Measurements from ENCODE around the gene SLC25A42.
"Not testable (repeated sequence)": the region's sequence is repeated elsewhere in the genome, so short reads cannot be mapped to it uniquely, and the experiment has no call there.

The SLC25A42 gene

DNA sequence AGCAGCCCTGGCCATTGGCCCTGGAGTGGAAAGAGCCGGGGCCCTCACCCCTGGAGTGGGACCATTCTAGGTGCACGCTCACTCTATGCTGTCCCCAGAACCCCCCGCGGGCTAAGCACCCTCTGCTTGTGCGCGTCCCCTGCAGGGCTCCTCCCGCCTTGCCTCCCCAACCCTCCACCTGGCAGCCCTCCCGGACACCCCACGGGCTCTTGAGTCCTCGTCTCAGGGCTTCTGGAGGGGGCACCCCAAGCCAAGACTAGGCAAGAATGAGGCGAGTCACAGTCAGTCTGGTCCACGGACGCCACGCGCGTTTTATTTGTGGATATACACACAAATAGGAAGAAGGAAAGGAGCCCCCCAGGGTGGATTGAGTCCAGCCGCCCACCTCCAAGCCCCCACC lies 81.5 kb downstream of the SLC25A42 start:
- H3K4me3 ChIP-seq (ENCODE audit: low read length) = no peak overlapping the region
- no peak for DNase-seq (ENCODE audit: low read depth)
- H3K9ac ChIP-seq (ENCODE audit: low read length) = no peak overlapping the region
- no peaks in the 10 kb centered on the region for H3K9me3 ChIP-seq (ENCODE audit: control insufficient read depth, low read length)
- no peaks in the 10 kb centered on the region for H3K27me3 ChIP-seq (replicated peaks; ENCODE audit: control insufficient read depth, insufficient read depth, low read length)
- no peaks in the 10 kb centered on the region for H3K4me1 ChIP-seq (ENCODE audit: control insufficient read depth, insufficient read depth, low read length)
- peaks cover 4% of the 10 kb centered on the region for H3K36me3 ChIP-seq (ENCODE audit: control insufficient read depth, insufficient read depth, low read length, severe bottlenecking)

DNA sequence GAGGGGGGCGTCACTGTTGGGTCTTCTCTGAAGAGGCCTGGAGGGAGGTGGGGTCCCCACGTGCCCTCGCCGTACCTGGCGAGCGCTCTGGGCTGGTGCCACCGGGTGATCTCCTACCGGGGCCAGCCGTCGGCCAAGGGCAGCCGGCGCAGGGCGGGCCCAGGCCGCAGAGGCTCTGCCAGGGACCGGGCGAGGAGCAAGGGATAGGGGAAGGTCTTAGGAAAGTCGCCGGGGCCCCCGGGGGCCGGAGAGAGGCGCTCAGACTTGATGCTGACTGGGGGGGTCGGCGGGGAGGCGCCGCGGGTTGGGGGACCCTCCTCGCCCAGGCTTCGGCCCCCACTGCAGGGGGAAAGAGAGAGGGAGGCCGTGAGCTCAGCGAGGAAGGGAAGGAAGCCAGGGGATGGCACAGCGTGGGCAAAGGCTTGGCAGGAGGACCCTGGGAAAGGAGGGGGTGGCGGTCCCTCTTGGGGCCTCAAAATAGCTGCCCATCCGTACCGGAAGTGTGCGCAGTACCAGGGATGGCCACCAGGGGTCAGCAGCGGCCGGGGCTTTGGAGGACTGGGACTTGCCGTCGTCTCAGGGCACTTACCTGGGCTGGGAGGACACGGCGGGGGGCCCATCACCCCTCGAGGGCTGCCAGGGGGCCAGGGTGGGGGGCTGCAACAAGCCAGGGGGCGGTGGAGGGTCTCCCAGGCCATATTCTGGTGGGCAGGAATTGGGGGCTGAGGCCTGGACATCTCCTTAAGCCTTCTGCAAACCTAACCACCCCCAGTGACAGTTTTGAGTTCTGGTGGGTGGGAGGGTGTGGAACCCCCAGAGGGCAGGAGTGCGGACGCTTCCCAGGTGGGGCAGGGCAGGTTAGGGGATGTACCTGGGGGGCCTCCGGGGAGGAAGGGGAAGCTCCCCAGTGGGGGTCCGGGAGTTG lies 82.2 kb downstream of the SLC25A42 start:
- no peaks in the 10 kb centered on the region for H3K4me1 ChIP-seq (ENCODE audit: control insufficient read depth, insufficient read depth, low read length)

DNA sequence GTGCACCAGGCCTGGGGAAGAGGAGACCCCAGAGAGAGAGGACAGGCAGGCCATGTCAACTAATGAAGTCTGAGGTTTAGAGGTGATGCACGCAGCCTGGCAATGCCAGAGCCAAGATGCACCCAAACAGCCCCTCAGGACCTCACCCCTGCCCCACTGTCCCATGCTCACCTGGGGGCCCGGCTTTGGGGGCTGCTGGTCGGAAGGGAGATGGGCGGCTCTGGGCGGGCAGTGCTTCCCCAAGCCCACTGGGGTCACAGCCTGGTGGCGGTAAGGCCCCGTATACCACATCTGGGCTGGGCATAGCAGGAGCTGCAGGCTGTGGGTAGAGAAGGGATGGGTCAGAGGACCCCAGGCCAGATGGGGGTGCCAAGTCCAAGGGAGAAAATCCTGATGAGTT lies 83.1 kb downstream of the SLC25A42 start:
- H3K4me3 ChIP-seq (ENCODE audit: low read length) = no peak overlapping the region
- no peak for DNase-seq (ENCODE audit: low read depth)
- no peaks in the 10 kb centered on the region for H3K4me1 ChIP-seq (ENCODE audit: control insufficient read depth, insufficient read depth, low read length)
- H3K9me3 ChIP-seq (ENCODE audit: control insufficient read depth, low read length) = no peaks in the 10 kb centered on the region
- H3K27me3 ChIP-seq (replicated peaks; ENCODE audit: control insufficient read depth, insufficient read depth, low read length) = no peaks in the 10 kb centered on the region
- no peak overlapping the region for H3K9ac ChIP-seq (ENCODE audit: low read length)
- H3K36me3 ChIP-seq (ENCODE audit: control insufficient read depth, insufficient read depth, low read length, severe bottlenecking) = peaks cover 4% of the 10 kb centered on the region

More for the DNA sequence above, 82.2 kb downstream of the SLC25A42 start:
- peaks cover 4% of the 10 kb centered on the region for H3K36me3 ChIP-seq (ENCODE audit: control insufficient read depth, insufficient read depth, low read length, severe bottlenecking)
- H3K27me3 ChIP-seq (replicated peaks; ENCODE audit: control insufficient read depth, insufficient read depth, low read length) = no peaks in the 10 kb centered on the region
- peak; percentile 84 for DNase-seq (ENCODE audit: low read depth)
- H3K4me3 ChIP-seq (ENCODE audit: low read length) = no peak overlapping the region
- H3K9ac ChIP-seq (ENCODE audit: low read length) = no peak overlapping the region
- no peaks in the 10 kb centered on the region for H3K9me3 ChIP-seq (ENCODE audit: control insufficient read depth, low read length)

DNA sequence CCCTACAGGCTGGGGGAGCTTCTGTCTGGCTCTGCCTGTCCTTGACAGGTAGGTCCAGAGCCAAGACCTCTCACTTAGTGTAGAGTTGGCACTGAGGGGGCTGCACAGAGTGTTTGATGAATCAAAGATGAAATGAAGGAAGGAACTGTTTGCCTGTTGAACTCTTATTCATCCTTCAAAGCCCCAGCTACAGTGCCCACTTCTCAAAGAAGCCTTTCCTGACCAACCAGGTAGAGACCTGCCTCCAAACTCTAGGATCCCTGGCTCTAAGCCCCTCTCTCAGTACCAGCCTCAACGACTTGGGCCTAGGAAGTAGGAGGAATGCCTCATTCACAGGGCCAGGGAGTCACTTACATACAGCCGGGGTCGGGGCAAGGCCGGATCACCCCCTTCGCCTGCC lies 83.5 kb downstream of the SLC25A42 start:
- no peak for DNase-seq (ENCODE audit: low read depth)
- no peaks in the 10 kb centered on the region for H3K9me3 ChIP-seq (ENCODE audit: control insufficient read depth, low read length)
- no peak overlapping the region for H3K9ac ChIP-seq (ENCODE audit: low read length)
- H3K4me3 ChIP-seq (ENCODE audit: low read length) = no peak overlapping the region
- H3K4me1 ChIP-seq (ENCODE audit: control insufficient read depth, insufficient read depth, low read length) = no peaks in the 10 kb centered on the region
- no peaks in the 10 kb centered on the region for H3K27me3 ChIP-seq (replicated peaks; ENCODE audit: control insufficient read depth, insufficient read depth, low read length)
- H3K36me3 ChIP-seq (ENCODE audit: control insufficient read depth, insufficient read depth, low read length, severe bottlenecking) = peaks cover 4% of the 10 kb centered on the region

DNA sequence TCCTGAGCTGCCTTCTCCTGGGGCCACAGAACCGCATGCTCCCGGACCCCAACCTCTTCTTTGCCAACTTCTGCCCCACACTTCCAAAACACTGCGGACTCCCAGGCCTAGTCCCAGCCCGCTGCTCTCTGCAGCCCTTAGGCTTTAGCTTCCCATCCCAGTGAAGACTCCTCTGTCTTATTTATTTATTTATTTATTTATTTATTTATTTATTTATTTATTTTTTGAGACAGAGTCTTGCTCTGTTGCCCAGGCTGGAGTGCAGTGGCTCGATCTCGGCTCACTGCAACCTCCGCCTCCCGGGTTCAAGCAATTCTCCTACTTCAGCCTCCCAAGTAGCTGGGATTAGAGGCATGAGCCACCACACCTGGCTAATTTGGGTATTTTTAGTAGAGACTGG lies 84.7 kb downstream of the SLC25A42 start:
- DNase-seq (ENCODE audit: low read depth); H3K9me3 ChIP-seq (ENCODE audit: control insufficient read depth, low read length); H3K9ac ChIP-seq (ENCODE audit: low read length); H3K36me3 ChIP-seq (ENCODE audit: control insufficient read depth, insufficient read depth, low read length, severe bottlenecking); H3K27me3 ChIP-seq (replicated peaks; ENCODE audit: control insufficient read depth, insufficient read depth, low read length); H3K4me3 ChIP-seq (ENCODE audit: low read length); H3K4me1 ChIP-seq (ENCODE audit: control insufficient read depth, insufficient read depth, low read length): not testable (repeated sequence)

DNA sequence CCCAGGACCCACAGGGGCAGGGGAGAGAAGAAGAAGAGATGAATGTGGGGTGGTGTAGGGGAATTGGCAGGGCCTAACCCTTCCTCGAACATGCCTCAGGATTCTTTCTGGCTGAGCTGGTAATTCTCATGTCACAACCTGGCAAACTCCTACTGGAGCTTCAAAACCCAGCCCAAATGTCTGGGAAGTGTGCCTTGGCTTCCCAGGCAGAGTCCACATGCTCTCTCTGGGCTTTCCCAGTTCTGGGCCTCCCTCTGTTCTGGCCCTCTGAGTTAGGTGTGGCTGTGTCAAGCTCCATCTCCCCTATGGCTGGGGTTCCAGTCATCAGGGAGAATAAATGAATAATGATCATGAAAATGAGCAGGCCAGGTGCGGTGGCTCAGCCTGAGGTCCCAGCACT lies 85.6 kb downstream of the SLC25A42 start:
- H3K9me3 ChIP-seq (ENCODE audit: control insufficient read depth, low read length) = no peaks in the 10 kb centered on the region
- H3K4me3 ChIP-seq (ENCODE audit: low read length) = no peak overlapping the region
- peaks cover 4% of the 10 kb centered on the region for H3K36me3 ChIP-seq (ENCODE audit: control insufficient read depth, insufficient read depth, low read length, severe bottlenecking)
- H3K9ac ChIP-seq (ENCODE audit: low read length) = no peak overlapping the region
- H3K27me3 ChIP-seq (replicated peaks; ENCODE audit: control insufficient read depth, insufficient read depth, low read length) = no peaks in the 10 kb centered on the region
- no peaks in the 10 kb centered on the region for H3K4me1 ChIP-seq (ENCODE audit: control insufficient read depth, insufficient read depth, low read length)
- peak; percentile 14 for DNase-seq (ENCODE audit: low read depth)

DNA sequence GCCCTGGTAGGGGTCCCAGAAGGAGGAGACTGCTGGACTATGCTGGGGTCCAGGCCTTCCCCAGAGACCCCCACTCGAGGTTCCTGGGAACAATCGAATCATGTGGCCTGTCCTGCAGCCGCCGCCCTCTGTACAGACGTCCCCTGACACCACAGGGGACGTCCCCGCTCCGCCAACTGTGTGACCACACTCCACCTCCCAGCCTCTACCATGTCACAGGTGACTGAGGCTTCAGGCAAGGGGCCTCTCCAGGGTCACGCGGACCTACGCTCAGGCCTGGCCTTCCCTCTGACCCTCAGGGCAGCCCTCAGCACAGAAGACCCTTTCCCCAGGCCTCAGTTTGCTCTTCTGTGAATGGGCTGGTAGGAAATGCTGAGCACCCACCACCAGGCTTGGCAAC lies 87.6 kb downstream of the SLC25A42 start:
- Histone ChIP-seq H3K9me3 (ENCODE audit: control insufficient read depth, low read length) (no peaks in the 10 kb centered on the region), H3K4me1 (ENCODE audit: control insufficient read depth, insufficient read depth, low read length) (no peaks in the 10 kb centered on the region), H3K9ac (ENCODE audit: low read length) (no peak overlapping the region), H3K4me3 (ENCODE audit: low read length) (no peak overlapping the region), H3K27me3 (replicated peaks; ENCODE audit: control insufficient read depth, insufficient read depth, low read length) (no peaks in the 10 kb centered on the region), H3K36me3 (ENCODE audit: control insufficient read depth, insufficient read depth, low read length, severe bottlenecking) (peaks cover 4% of the 10 kb centered on the region)
- no peak for DNase-seq (ENCODE audit: low read depth)

DNA sequence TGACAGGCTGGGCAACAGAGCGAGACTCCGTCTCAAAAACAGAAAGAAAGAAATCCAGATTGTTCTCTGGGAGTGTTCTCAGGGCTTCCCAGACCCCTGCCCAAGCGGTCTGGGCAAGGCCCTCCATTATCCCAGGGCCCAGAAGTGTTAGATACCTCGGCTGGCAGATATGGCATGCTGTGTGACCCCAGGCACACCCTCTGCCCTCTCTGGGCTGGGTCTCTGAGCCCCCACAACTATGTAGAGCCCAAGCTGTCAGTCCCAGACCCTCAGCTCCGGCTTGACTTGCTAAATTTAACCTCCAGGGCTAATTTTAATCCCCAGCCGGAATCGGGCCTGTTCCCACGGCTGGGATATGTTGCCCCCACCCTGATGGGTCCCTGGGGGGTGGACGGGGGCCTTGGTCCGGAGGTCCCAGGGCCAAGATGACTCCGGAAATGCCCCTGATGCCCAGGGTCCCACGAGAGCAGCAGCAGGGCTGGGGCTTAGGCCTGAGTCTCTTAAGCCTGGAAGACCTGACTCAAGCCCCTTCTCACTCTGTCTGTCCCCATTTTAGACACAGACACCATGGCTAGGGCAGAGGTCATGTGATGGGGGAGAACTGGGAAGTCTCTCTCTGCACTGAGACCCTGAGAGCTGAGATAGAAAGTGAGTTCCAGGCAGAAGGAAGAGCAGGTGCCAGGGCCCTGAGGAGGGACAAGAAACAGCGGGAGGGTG lies 89.0 kb downstream of the SLC25A42 start:
- H3K27me3 ChIP-seq (replicated peaks; ENCODE audit: control insufficient read depth, insufficient read depth, low read length) = no peaks in the 10 kb centered on the region
- no peaks in the 10 kb centered on the region for H3K9me3 ChIP-seq (ENCODE audit: control insufficient read depth, low read length)
- H3K36me3 ChIP-seq (ENCODE audit: control insufficient read depth, insufficient read depth, low read length, severe bottlenecking) = no peaks in the 10 kb centered on the region
- H3K9ac ChIP-seq (ENCODE audit: low read length) = no peak overlapping the region
- DNase-seq (ENCODE audit: low read depth) = no peak
- no peak overlapping the region for H3K4me3 ChIP-seq (ENCODE audit: low read length)
- no peaks in the 10 kb centered on the region for H3K4me1 ChIP-seq (ENCODE audit: control insufficient read depth, insufficient read depth, low read length)

DNA sequence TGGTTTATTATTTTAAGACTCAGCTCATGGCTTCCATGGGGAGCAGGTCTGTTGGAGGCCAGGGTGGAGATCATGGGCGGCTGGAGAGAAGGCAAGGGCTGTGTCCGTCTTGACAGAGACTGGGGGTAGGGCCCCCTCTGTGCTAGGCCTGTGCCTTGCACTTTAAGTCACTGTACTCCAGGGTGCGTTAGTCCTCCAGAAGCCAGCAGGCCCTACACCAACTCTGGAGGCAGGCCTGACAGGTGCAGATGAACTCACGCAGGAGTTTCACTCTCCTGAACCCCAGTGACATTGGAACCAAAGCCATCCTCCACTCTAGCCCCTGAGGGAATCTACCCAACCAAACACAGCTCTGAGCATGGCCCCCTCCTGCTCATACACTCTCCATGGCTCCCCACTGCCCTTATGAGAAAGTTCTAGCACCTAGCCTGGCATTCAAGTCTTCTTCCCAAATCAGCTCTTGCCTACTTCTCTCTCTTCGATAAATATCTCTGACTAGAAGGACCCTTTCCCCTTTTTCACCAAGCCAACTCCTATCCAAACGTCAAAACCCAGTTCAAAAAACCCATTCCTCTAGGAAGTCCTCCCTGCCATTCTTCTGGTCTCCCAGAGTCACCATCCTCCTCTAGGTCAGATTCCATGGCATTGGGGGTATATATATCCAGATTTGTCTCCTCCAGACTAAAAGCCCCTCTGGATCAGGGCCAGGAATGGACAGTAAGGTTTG lies 91.1 kb downstream of the SLC25A42 start:
- Histone ChIP-seq H3K4me3 (ENCODE audit: low read length) (no peak overlapping the region), H3K9ac (ENCODE audit: low read length) (no peak overlapping the region), H3K4me1 (ENCODE audit: control insufficient read depth, insufficient read depth, low read length) (no peaks in the 10 kb centered on the region), H3K36me3 (ENCODE audit: control insufficient read depth, insufficient read depth, low read length, severe bottlenecking) (no peaks in the 10 kb centered on the region), H3K9me3 (ENCODE audit: control insufficient read depth, low read length) (no peaks in the 10 kb centered on the region), H3K27me3 (replicated peaks; ENCODE audit: control insufficient read depth, insufficient read depth, low read length) (no peaks in the 10 kb centered on the region)
- DNase-seq (ENCODE audit: low read depth) = no peak

DNA sequence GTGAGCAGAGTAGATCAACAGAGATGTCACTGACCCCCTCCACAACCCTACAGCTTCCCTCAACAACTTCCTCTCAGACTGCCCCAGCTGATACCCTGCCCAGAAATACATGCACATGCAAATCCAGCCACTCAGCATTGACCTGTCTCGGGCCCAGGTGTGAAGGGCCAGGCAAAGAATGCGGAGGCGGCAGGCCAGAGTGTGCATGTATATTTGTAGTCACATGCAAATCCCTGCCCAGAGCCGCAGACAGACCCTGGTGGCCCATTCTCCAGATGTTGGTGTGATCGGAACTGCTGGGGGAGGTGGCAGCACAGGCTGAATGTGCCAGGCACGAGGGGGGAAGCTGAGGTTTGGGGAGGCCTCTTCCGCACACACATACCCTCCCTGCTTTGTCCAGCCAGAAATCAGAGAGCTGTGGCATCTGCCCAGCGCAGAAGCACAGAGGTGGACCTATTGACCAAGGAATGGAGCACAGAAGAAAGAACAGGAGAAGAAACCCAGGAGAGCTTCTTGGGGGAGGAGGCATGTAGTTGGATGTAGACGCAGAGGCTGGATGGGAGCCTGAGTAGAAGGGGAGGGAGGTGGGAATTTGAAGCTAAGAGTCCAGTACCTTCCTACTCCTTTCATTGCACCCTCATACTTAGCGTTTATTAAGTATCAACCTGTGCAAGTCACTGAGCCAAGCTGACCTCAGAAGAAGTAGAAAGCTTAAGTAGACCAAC lies 91.9 kb downstream of the SLC25A42 start:
- no peaks in the 10 kb centered on the region for H3K36me3 ChIP-seq (ENCODE audit: control insufficient read depth, insufficient read depth, low read length, severe bottlenecking)
- no peak for DNase-seq (ENCODE audit: low read depth)
- no peaks in the 10 kb centered on the region for H3K9me3 ChIP-seq (ENCODE audit: control insufficient read depth, low read length)
- H3K9ac ChIP-seq (ENCODE audit: low read length) = no peak overlapping the region
- H3K27me3 ChIP-seq (replicated peaks; ENCODE audit: control insufficient read depth, insufficient read depth, low read length) = no peaks in the 10 kb centered on the region
- H3K4me3 ChIP-seq (ENCODE audit: low read length) = no peak overlapping the region
- no peaks in the 10 kb centered on the region for H3K4me1 ChIP-seq (ENCODE audit: control insufficient read depth, insufficient read depth, low read length)

Measured in adipocyte (in vitro differentiated cells).